DMS53 treated with DMSO at 0.1 percent for 48 hours (cell line): ENCODE data around the gene ATG9B.
A peak's percentile ranks its signal among the peaks of the same experiment; 100 is the strongest.

Experiments used
- DNase-seq: peaks from one replicate; lab custom pipeline; 2025; ENCODE audit not compliant: unreplicated experiment; lab: John Stamatoyannopoulos, UW

The ATG9B gene

GRCh38 chr7:150983893-150984368 lies 40.4 kb downstream of the ATG9B start:
- no peak for DNase-seq

- no peak for DNase-seq
These were observed 41.9 kb downstream of the ATG9B start for GRCh38 chr7:150982351-150982750.

GRCh38 chr7:150981644-150982043 lies 42.6 kb downstream of the ATG9B start:
- DNase-seq: no peak

GRCh38 chr7:150980663-150981062 lies 43.6 kb downstream of the ATG9B start:
- no peak for DNase-seq

- DNase-seq: peak; percentile 38
These were observed 44.4 kb downstream of the ATG9B start for GRCh38 chr7:150979713-150980390.

GRCh38 chr7:150978126-150978789 lies 46.0 kb downstream of the ATG9B start, which contains the start of gene KCNH2:
Gene KCNH2, minus strand, starts transcription at chr7:150978321. Its CDS starts 408 bp downstream, at chr7:150977913.
- peak; percentile 77 for DNase-seq

- peak; percentile 29 for DNase-seq
These were observed 46.7 kb downstream of the ATG9B start for GRCh38 chr7:150977382-150978125.

GRCh38 chr7:150976529-150977381 lies 47.5 kb downstream of the ATG9B start:
- peak; percentile 63 for DNase-seq

- peak; percentile 58 for DNase-seq
These were observed 48.6 kb downstream of the ATG9B start for GRCh38 chr7:150975536-150976319.

- DNase-seq: peak; percentile 82
These were observed 49.6 kb downstream of the ATG9B start for GRCh38 chr7:150974468-150975391.

- DNase-seq: peak; percentile 94
These were observed 50.5 kb downstream of the ATG9B start for GRCh38 chr7:150973571-150974451.

- no peak for DNase-seq
These were observed 51.6 kb downstream of the ATG9B start for GRCh38 chr7:150972741-150973140.

GRCh38 chr7:150972023-150972468 lies 52.2 kb downstream of the ATG9B start:
- no peak for DNase-seq

- DNase-seq: no peak
These were observed 52.9 kb downstream of the ATG9B start for GRCh38 chr7:150971242-150972022.

GRCh38 chr7:150970424-150970823 lies 53.9 kb downstream of the ATG9B start:
- no peak for DNase-seq

GRCh38 chr7:150969475-150969874 lies 54.8 kb downstream of the ATG9B start:
- no peak for DNase-seq

GRCh38 chr7:150968734-150969372 lies 55.4 kb downstream of the ATG9B start:
- no peak for DNase-seq
